ENCODE measurements around the gene CLASP2. TPM values are rescaled to one million over a fixed set of nuclear protein-coding genes. Genes with fewer than 3 reads are reported as not detected.

Gene CLASP2
- total and polyA plus RNA-seq, 2 of the 4 experiments (the other 2 are of a cell fraction), result 11.9 to 49.1 TPM

DNA sequence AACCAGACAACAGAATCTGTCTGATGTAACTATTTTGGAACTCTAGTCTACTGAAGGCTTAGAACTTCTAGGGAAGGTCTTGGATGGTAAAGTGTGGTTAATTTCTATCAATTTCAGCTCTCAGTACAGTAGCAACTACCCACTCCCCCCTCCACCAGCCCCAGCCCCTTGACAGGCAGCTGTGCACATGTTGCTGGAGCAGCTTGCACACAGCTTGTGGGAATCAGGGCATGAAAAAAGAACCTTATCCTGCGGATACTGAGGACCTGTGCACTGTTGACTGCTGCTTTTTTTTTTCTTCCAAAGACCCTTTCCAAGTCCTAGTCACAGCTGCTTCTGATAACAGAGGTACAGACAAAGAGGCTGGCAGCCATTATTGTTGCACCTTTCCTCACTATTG is 196.3 kb downstream of the CLASP2 start:
- Histone ChIP-seq H3K4me2 (ENCODE audit: low read depth, low read length) (no peak overlapping the region), H2BK20ac (ENCODE audit: low read depth, low read length) (no peak overlapping the region)

More for the DNA sequence above, 196.3 kb downstream of the CLASP2 start:
- Histone ChIP-seq H3K9me1 (ENCODE audit: insufficient read depth, low read length) (no peaks in the 10 kb centered on the region), H3K9ac (ENCODE audit: low read depth, low read length) (no peak overlapping the region), H3K79me1 (ENCODE audit: low read depth in 1 of 2, low read length in 2 of 2) (no peaks in the 10 kb centered on the region; a peak in 2 of 4 replicates), H4K8ac (ENCODE audit: low read depth in 2 of 2, low read length in 2 of 2) (no peak overlapping the region), H3K4me1 (ENCODE audit: control insufficient read depth, insufficient read depth, low read length) (no peaks in the 10 kb centered on the region), H2BK5ac (ENCODE audit: low read depth, low read length, poor library complexity, severe bottlenecking) (no peak overlapping the region), H3K14ac (replicated peaks; ENCODE audit: low read depth, low read length) (no peak overlapping the region), H3K27me3 (ENCODE audit: control insufficient read depth, insufficient read depth, low read length) (no peaks in the 10 kb centered on the region), H2AK9ac (replicated peaks; ENCODE audit: low read depth, low read length, poor library complexity) (no peak overlapping the region), H3K18ac (ENCODE audit: low read depth, low read length) (no peak overlapping the region), H3K4me3 (ENCODE audit: insufficient read depth, low read depth, low read length) (no peak overlapping the region), H4K5ac (ENCODE audit: low read depth, low read length) (no peak overlapping the region), H2BK15ac (ENCODE audit: low read depth, low read length) (no peak overlapping the region), H3K27ac (ENCODE audit: insufficient read depth, low read length) (no peak overlapping the region), H4K20me1 (ENCODE audit: insufficient read depth, low read length) (no peaks in the 10 kb centered on the region; the same call in 1 of the 2 replicates), H3K23ac (ENCODE audit: low read depth, low read length) (no peak overlapping the region), H2AK5ac (ENCODE audit: low read depth, low read length) (no peak overlapping the region), H2BK120ac (ENCODE audit: low read depth, low read length) (no peak overlapping the region), H3K9me3 (ENCODE audit: control insufficient read depth, insufficient read depth, low read length) (peaks cover 3% of the 10 kb centered on the region; the same call in 1 of the 2 replicates), H3K36me3 (ENCODE audit: control insufficient read depth, insufficient read depth, low read length) (peaks cover 8% of the 10 kb centered on the region; the same call in 1 of the 2 replicates), H4K91ac (ENCODE audit: insufficient read depth, low read depth, low read length) (no peak overlapping the region), H3K4ac (ENCODE audit: low read depth, low read length) (no peak overlapping the region), H2AFZ (replicated peaks; ENCODE audit: low read length, poor library complexity) (no peak overlapping the region), H3K56ac (ENCODE audit: extremely low read depth, insufficient read depth, low read length) (no peak overlapping the region)
- 83% methylated on average over 1 of the region's 1 CpG; no CpG with 5 or more reads in 1 of the 2 experiments for WGBS, 2 experiments (ENCODE audit: extremely low coverage in 2 of 2, insufficient read length in 1 of 2)
- intact Hi-C loops (cut with micrococcal nuclease), result no loop called here
- ChIA-PET CTCF (no interaction called here), POLR2A (ENCODE audit: unreplicated experiment) (no interaction called here)
- in situ Hi-C loops (cut with MboI; ENCODE audit: low sequenced_read_pairs), result no loop called here
- DNase-seq, result no peak
- TF ChIP-seq CEBPB (IDR thresholded peaks at IDR 0.05; ENCODE audit: low read depth, low read length) (no peak), FOS (IDR thresholded peaks at IDR 0.05; ENCODE audit: low read depth, low read length) (no peak), CHD1 (IDR thresholded peaks at IDR 0.05; ENCODE audit: low read depth, low read length) (no peak), MXI1 (IDR thresholded peaks at IDR 0.05; ENCODE audit: borderline replicate concordance, low read depth, low read length) (no peak), MAFK (IDR thresholded peaks at IDR 0.05; ENCODE audit: low read depth, low read length) (no peak), POLR2A (IDR thresholded peaks at IDR 0.05; ENCODE audit: low read depth, low read length) (no peak), RCOR1 (IDR thresholded peaks at IDR 0.05; ENCODE audit: insufficient replicate concordance, low read length) (no peak), RAD21 (IDR thresholded peaks at IDR 0.05; ENCODE audit: low read length) (no peak), MAZ (IDR thresholded peaks at IDR 0.05; ENCODE audit: borderline replicate concordance, low read depth, low read length) (no peak), RFX5 (IDR thresholded peaks at IDR 0.05; ENCODE audit: low read depth, low read length) (no peak), BHLHE40 (IDR thresholded peaks at IDR 0.05; ENCODE audit: low read depth, low read length) (no peak)
- TF ChIP-seq, protein P1, sequence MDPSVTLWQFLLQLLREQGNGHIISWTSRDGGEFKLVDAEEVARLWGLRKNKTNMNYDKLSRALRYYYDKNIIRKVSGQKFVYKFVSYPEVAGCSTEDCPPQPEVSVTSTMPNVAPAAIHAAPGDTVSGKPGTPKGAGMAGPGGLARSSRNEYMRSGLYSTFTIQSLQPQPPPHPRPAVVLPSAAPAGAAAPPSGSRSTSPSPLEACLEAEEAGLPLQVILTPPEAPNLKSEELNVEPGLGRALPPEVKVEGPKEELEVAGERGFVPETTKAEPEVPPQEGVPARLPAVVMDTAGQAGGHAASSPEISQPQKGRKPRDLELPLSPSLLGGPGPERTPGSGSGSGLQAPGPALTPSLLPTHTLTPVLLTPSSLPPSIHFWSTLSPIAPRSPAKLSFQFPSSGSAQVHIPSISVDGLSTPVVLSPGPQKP (IDR thresholded peaks at IDR 0.05; ENCODE audit: borderline replicate concordance, low read depth, low read length), result no peak
- TF ChIP-seq, protein P2, sequence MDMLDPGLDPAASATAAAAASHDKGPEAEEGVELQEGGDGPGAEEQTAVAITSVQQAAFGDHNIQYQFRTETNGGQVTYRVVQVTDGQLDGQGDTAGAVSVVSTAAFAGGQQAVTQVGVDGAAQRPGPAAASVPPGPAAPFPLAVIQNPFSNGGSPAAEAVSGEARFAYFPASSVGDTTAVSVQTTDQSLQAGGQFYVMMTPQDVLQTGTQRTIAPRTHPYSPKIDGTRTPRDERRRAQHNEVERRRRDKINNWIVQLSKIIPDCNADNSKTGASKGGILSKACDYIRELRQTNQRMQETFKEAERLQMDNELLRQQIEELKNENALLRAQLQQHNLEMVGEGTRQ (IDR thresholded peaks at IDR 0.05; ENCODE audit: low read depth, low read length), result no peak
- TF ChIP-seq, protein P3, sequence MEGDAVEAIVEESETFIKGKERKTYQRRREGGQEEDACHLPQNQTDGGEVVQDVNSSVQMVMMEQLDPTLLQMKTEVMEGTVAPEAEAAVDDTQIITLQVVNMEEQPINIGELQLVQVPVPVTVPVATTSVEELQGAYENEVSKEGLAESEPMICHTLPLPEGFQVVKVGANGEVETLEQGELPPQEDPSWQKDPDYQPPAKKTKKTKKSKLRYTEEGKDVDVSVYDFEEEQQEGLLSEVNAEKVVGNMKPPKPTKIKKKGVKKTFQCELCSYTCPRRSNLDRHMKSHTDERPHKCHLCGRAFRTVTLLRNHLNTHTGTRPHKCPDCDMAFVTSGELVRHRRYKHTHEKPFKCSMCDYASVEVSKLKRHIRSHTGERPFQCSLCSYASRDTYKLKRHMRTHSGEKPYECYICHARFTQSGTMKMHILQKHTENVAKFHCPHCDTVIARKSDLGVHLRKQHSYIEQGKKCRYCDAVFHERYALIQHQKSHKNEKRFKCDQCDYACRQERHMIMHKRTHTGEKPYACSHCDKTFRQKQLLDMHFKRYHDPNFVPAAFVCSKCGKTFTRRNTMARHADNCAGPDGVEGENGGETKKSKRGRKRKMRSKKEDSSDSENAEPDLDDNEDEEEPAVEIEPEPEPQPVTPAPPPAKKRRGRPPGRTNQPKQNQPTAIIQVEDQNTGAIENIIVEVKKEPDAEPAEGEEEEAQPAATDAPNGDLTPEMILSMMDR (conservative IDR thresholded peaks at IDR 0.05; ENCODE audit: low read depth, low read length), result no peak
- ATAC-seq (ENCODE audit: low read depth), result no peak
- dilution Hi-C loops (cut with HindIII; ENCODE audit: low sequenced_read_pairs, unreplicated experiment), result no loop called here
- BruUV-seq (replicated peaks), result no TSS peak

Measured in IMR-90 (cell line).